ENCODE measurements around the gene CCDC157.

GRCh38 chr22:30390974-30391691, 34.3 kb downstream of the CCDC157 start:
- TF ChIP-seq YY1 (tag by site-specific recombination; IDR thresholded peaks at IDR 0.05) (no peak), KLF10 (tag by site-specific recombination; IDR thresholded peaks at IDR 0.05) (no peak), PBX3 (CRISPR knock-in tag; IDR thresholded peaks at IDR 0.05) (no peak)
